Dermis blood vessel endothelial cell (primary cell): ENCODE results near the gene SGSH. TPM values are rescaled to one million over a fixed set of nuclear protein-coding genes. Genes with fewer than 3 reads are reported as not detected.
"Not testable (repeated sequence)": the region's sequence is repeated elsewhere in the genome, so short reads cannot be mapped to it uniquely, and the experiment has no call there.

Experiments
- DNase-seq: peaks from one replicate; pipeline ENCODE4 v3.0.0; 2010
- total RNA-seq: library from RNA; depleted of rRNA; stranded (reverse); fragments of >200 nt; gene quantifications from 2 replicates; pipeline ENCODE4 v1.2.3, GENCODE V29; 2014

Gene SGSH
- total RNA-seq, result 14.3 and 20.3 TPM in 2 replicates

GRCh38 chr17:80220054-80220735, at the start of gene SGSH, which contains the start of gene SLC26A11:
Gene SGSH, minus strand, starts transcription at chr17:80220333. Its CDS starts 20 bp downstream, at chr17:80220313.
Gene SLC26A11, plus strand, starts transcription at chr17:80220427. Its CDS starts 1,134 bp downstream, at chr17:80221561.
- peak; percentile 76 for DNase-seq

GRCh38 chr17:80269405-80269807, 49.3 kb upstream of the SGSH start:
- no peak for DNase-seq

- DNase-seq, result no peak
These were observed 48.3 kb upstream of the SGSH start for GRCh38 chr17:80268427-80268826.

GRCh38 chr17:80267391-80267790, 47.3 kb upstream of the SGSH start:
- no peak for DNase-seq

- DNase-seq, result no peak
These were observed 45.3 kb upstream of the SGSH start for GRCh38 chr17:80265205-80266068.

GRCh38 chr17:80264205-80265075, 44.3 kb upstream of the SGSH start:
- DNase-seq, result no peak

GRCh38 chr17:80263253-80264204, 43.4 kb upstream of the SGSH start:
- peak; percentile 95 for DNase-seq

- DNase-seq, result no peak
These were observed 42.7 kb upstream of the SGSH start for GRCh38 chr17:80262775-80263244.

GRCh38 chr17:80262291-80262690, 42.2 kb upstream of the SGSH start:
- DNase-seq, result no peak

GRCh38 chr17:80261895-80262279, 41.8 kb upstream of the SGSH start:
- DNase-seq, result no peak

- peak; percentile 63 for DNase-seq
These were observed 41.2 kb upstream of the SGSH start for GRCh38 chr17:80261159-80261894.

- DNase-seq, result peak; percentile 51
These were observed 40.6 kb upstream of the SGSH start, which contains the start of gene RNF213 for GRCh38 chr17:80260791-80261158. Gene RNF213, plus strand, starts transcription at chr17:80260852. Its CDS starts 2,830 bp downstream, at chr17:80263682.

GRCh38 chr17:80260069-80260535, 40.0 kb upstream of the SGSH start:
- peak; percentile 66 for DNase-seq

GRCh38 chr17:80259457-80260068, 39.4 kb upstream of the SGSH start:
- no peak for DNase-seq

GRCh38 chr17:80258296-80258695, 38.2 kb upstream of the SGSH start:
- not testable (repeated sequence) for DNase-seq

GRCh38 chr17:80257716-80258213, 37.6 kb upstream of the SGSH start:
- no peak for DNase-seq

GRCh38 chr17:80256034-80256350, 35.9 kb upstream of the SGSH start:
- DNase-seq, result no peak

GRCh38 chr17:80254396-80255251, 34.5 kb upstream of the SGSH start:
- peak; percentile 88 for DNase-seq
